GM18909 (cell line): ENCODE results near the gene NAA25.

Source experiments
- ATAC-seq: cut with Tn5 transposase; IDR thresholded peaks from one replicate; pipeline ENCODE4 v1.9.1; 2021; ENCODE audit warnings: mild to moderate bottlenecking; ENCODE audit not compliant: unreplicated experiment, poor library complexity

Gene NAA25

GRCh38 chr12:111981987-111982386 lies 126.6 kb downstream of the NAA25 start:
- ATAC-seq = no peak

GRCh38 chr12:111980598-111980997 lies 128.0 kb downstream of the NAA25 start:
- ATAC-seq = no peak

GRCh38 chr12:111978545-111978944 lies 130.0 kb downstream of the NAA25 start:
- no peak for ATAC-seq

DNA sequence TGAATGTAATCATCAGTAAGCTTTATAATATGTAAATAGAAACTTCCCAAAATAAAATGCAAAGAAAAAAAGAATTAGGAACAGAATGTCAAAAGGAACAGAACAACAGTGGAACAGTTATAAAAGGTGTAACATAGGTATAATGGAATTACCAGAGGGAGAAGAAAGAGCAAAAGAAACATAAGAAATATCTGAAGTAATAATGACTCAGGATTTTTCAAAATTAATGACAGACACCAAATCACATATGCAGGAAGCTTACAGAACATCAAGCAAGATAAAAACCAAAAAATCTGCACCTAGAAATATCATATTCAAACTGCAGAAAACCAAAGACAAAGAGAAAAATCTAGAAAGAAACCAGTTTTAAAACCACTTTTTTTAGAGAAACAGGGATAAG lies 131.7 kb downstream of the NAA25 start:
- no peak for ATAC-seq
